ENCODE measurements around the gene RTL1.

Gene RTL1

GRCh38 chr14:100889641-100890040, 13.9 kb downstream of the RTL1 start:
- H3K4me3 ChIP-seq (replicated peaks in 1 of 2; ENCODE audit: low read depth in 2 of 2, low read length in 2 of 2), result no peak overlapping the region

GRCh38 chr14:100888789-100889315, 14.7 kb downstream of the RTL1 start:
- TF ChIP-seq CTCF (IDR thresholded peaks at IDR 0.05; ENCODE audit: low read depth, low read length), result no peak
- no peak overlapping the region for H3K4me3 ChIP-seq (replicated peaks in 1 of 2; ENCODE audit: low read depth in 2 of 2, low read length in 2 of 2)
- DNase-seq (ENCODE audit: low read depth in 2 of 2), result peak in 1 of 2 donors; percentile 53

More at GRCh38 chr14:100889641-100890040, 13.9 kb downstream of the RTL1 start:
- no peak for TF ChIP-seq CTCF (IDR thresholded peaks at IDR 0.05; ENCODE audit: low read depth, low read length)
- no peak for DNase-seq (ENCODE audit: low read depth in 2 of 2)

GRCh38 chr14:100887728-100888335, 15.7 kb downstream of the RTL1 start:
- no peak for DNase-seq (ENCODE audit: low read depth in 2 of 2)
- no peak overlapping the region for H3K4me3 ChIP-seq (replicated peaks in 1 of 2; ENCODE audit: low read depth in 2 of 2, low read length in 2 of 2)
- TF ChIP-seq CTCF (IDR thresholded peaks at IDR 0.05; ENCODE audit: low read depth, low read length), result no peak

- DNase-seq (ENCODE audit: low read depth in 2 of 2), result no peak
- no peak for TF ChIP-seq CTCF (IDR thresholded peaks at IDR 0.05; ENCODE audit: low read depth, low read length)
Observed at GRCh38 chr14:100885617-100886016, 17.9 kb downstream of the RTL1 start.

GRCh38 chr14:100885196-100885595, 18.3 kb downstream of the RTL1 start:
- H3K4me3 ChIP-seq (replicated peaks in 1 of 2; ENCODE audit: low read depth in 2 of 2, low read length in 2 of 2), result no peak overlapping the region
- no peak for DNase-seq (ENCODE audit: low read depth in 2 of 2)
- no peak for TF ChIP-seq CTCF (IDR thresholded peaks at IDR 0.05; ENCODE audit: low read depth, low read length)

More at GRCh38 chr14:100885617-100886016, 17.9 kb downstream of the RTL1 start:
- H3K4me3 ChIP-seq (replicated peaks in 1 of 2; ENCODE audit: low read depth in 2 of 2, low read length in 2 of 2), result no peak overlapping the region

- no peak for DNase-seq (ENCODE audit: low read depth in 2 of 2)
- no peak overlapping the region for H3K4me3 ChIP-seq (replicated peaks in 1 of 2; ENCODE audit: low read depth in 2 of 2, low read length in 2 of 2)
- no peak for TF ChIP-seq CTCF (IDR thresholded peaks at IDR 0.05; ENCODE audit: low read depth, low read length)
Observed at GRCh38 chr14:100884456-100884855, 19.1 kb downstream of the RTL1 start.

- no peak overlapping the region for H3K4me3 ChIP-seq (replicated peaks in 1 of 2; ENCODE audit: low read depth in 2 of 2, low read length in 2 of 2)
- no peak for DNase-seq (ENCODE audit: low read depth in 2 of 2)
- TF ChIP-seq CTCF (IDR thresholded peaks at IDR 0.05; ENCODE audit: low read depth, low read length), result no peak
Observed at GRCh38 chr14:100883789-100884101, 19.8 kb downstream of the RTL1 start.

Data from cardiac fibroblast (primary cell).